ENCODE data around the gene SAV1.
"Not testable (repeated sequence)": the region's sequence is repeated elsewhere in the genome, so short reads cannot be mapped to it uniquely, and the experiment has no call there.

The SAV1 gene

DNA sequence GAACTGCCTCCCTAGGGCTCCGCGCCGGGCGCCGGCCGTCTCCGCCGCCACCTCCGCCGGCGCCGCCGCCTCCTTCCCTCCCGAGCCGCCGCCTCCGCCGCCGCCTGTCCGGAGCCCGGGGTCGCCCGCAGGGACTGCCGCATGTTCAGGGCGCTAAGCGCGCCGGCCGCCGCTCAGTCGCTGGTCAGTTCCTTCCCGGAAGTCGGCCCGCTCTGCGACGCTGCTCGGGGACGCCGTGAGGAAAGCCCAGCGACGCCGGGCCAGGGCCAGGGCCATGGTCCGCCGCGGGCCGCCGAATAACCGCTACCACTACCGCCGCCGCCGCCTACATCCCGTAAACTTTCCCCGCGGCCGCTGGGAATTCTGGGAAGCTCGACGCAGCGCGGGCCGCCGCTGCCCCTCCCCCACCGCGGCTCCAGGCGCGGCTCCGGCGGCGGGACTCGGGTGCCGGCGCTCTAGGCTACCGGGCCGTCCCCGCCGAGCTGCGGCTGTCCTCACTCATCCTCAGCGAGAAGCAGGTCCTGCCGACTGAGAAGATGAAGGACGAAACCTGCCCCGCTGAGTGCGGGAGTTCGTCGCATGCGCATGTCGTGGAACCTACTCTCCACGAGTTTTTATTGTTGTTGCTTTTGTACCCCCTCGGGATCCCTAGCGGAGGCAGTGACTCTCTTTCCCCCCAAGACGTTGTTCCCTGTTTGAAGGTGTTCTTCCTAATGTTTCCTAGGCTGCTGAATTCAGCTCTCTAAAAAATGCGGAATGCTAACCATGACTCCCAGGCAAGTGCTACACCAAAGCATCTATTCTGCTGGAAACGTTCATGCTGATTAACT is at the start of gene SAV1:
Gene SAV1, minus strand, starts transcription at position 311 of the 830 bp plus-strand sequence. CDS start 339 bp downstream, outside the sequence.
- peak; percentile 90 for DNase-seq

DNA sequence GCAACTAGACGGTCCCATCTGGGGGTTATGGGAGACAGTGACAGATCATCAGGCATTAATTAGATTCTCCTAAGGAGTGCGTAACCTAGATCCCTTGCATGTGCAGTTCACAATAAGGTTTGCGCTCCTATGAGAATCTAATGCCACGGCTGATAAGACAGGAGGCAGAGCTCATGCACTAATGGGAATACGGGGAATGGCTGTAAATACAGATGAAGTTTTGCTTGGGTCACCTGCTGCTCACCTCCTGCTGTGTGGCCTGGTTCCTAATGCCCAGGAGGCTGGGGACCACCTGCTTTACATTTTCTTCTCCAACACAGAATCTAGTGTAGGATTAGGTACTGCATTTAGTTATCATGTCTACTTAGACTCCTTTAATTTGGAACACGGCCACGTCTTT is 49.7 kb upstream of the SAV1 start:
- no peak for DNase-seq

DNA sequence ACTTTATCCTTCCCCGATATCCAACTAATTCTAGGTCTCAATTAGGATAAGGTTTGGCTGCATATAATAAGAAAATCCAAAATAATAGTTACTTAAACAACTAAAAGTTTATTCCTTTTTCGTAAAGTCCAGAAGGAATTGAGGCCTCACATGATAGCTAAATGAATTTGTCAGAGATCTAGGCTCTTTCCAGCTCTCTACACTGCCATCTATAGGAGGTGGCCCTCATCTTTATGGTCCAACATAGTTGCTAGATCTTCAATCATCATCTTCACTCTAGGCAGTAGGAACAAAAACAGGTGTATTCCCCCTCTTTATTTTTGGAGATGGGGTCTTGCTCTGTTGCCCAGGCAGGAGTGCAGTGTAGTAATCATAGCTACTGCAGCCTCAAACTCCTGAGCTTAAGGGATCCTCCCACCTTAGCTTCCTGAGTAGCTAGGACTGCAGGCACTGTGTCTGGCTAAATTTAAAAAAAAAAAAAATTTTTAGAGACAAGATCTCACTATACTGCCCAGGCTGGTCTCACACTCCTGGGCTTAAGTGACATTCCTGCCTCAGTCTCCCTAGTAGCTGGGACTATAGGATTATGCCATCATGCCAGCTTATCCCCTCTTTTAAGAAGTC is 46.5 kb upstream of the SAV1 start:
- DNase-seq = no peak

GRCh38 chr14:50711043-50711442 is 42.9 kb upstream of the SAV1 start:
- no peak for DNase-seq

DNA sequence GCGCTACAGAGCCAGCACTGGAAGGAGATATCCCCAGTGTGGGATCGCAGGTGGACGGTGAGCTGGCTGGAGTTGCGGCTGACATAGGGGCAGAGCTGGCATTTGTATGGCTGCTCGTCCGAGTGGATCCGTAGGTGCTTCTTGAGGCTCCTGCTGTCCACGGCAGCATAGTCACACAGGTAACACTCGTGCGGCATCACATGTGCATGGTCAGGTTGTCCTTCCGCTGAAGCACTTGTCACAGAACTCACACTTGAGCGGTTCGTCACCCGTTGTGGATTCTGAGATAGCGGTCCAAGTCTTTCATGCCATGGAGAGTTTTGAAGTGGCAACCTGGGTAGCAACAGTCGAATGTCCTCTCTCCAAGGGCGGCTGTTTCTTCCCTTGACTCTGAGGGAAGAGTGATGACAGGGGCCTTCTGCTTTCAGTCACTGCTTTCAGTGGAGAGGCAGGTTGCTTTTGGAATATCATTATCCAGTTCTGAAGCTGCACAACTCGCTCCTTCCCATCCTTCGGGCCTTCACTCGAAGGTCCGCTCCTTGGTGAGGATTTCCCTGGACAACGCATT is 37.0 kb upstream of the SAV1 start:
- no peak for DNase-seq

- DNase-seq = no peak
Observed at GRCh38 chr14:50704454-50705010, 36.4 kb upstream of the SAV1 start.

DNA sequence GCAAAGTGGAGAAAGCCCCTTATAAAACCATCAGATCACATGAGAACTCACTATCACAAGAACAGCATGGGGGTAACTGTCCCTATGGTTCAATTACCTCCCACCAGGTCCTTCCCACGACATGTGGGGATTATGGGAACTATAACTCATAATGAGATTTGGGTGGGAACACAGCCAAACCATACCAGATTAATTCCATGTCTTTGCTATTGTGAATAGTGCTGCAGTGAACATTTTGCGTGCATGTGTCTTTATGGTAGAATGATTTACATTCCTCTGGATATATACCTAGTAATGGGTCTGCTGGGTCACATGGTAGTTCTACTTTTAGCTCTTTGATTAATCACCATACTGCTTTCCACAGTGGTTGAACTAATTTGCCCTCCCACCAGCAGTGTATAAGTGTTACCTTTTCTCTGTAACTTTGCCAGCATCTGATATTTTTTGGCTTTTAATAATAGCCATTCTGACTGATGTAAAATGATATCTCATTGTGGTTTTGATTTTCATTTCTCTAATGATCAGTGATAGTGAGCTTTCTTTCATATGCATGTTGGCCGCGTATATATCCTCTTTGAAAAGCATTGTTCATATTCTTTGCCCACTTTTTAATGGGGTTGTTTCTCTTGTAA is 29.7 kb upstream of the SAV1 start:
- DNase-seq = no peak

DNA sequence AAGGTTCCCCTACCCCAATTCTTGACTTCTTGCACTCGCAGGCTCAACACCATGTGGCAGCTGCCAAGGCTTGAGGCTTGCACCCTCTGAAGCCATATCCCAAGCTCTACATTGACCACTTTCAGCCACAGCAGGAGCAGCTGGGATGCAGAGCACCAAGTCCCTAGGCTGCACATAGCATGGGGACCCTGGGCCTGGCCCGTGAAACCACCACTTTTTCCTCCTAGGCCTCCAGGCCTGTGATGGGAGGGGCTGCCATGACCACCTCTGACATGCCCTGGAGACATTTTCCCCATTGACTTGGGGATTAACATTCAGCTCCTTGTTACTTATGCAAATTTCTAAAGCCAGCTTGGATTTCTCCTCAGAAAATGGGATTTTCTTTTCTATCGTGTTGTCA is 26.2 kb upstream of the SAV1 start:
- not testable (repeated sequence) for DNase-seq

DNA sequence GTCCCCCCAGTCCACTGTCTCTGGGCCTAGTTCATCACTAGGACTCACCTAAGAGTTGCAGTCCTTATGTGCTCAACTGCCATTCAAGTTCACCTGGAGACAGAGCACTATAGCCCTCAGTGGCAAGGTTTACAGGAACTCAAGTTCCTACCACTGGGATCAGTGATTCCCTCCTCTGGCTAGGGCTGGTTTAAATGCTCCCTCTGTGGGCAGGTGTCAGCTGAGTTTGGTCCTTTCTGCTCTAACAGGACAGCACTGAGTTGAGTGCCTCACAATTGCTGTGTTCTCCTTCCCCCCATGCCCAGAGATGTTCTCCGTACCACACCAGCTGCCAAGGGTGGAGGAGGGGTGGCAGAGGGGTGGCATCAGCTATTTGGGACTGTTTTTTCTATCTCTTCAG is 20.8 kb upstream of the SAV1 start:
- no peak for DNase-seq

- DNase-seq = no peak
Observed at GRCh38 chr14:50679674-50680073, 11.6 kb upstream of the SAV1 start.

GRCh38 chr14:50678163-50678562 is 10.1 kb upstream of the SAV1 start:
- DNase-seq = no peak

DNA sequence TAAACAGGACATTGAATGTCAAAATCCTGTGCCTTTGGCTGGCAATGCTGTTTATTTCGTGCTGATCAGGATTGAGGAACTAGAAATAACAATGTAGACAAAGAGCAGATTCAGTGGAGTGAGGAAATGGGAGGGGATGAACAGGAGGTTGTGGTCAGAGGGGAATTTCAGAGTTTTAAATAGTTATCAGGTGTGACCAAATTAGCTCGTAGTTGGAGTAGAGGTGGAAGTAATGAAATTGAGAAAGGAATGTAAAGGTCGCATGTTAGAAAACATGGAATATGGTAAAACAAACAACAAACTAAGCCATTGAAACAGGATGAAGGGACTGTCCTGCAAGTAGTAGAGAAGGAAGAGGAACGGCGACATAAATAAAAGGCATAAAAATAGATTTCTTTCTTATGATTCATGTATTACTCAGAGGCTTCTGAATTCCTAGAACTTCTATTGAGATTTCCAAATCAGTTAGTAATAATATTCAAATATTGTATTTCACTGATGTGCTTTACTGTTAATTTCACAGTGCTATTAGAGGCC is 9.5 kb upstream of the SAV1 start:
- no peak for DNase-seq

DNA sequence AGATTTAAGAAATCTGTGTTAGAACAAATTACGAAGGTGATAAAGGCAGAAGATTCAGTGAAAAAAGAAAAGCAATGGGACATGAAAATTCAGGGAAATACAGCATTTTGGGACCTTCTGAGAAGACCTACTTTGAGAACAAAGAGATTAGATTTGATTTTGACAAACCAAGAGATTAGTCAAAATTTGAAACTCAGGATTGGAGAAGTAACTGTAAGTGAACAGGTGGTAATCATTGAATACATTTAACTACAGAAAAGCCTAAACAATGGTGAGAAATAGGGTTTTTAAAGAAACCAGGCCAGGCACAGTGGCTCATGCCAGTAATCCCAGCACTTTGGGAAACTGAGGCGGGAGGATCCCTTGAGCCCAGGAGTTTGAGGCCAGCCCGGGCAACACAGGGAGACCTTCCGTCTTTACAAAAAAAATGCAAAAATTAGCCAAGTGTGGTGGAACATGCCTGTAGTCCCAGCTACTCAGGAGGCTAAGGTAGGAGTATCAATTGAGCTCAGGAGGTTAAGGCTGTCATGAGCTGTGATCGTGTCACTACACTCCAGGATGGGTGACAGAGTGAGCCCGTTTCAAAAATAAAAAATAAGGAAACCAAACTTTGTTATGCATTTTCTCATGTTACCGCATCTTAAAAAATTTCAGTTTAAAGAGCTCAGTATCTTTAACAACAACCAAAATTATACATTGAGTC is 8.9 kb upstream of the SAV1 start:
- DNase-seq = no peak

DNA sequence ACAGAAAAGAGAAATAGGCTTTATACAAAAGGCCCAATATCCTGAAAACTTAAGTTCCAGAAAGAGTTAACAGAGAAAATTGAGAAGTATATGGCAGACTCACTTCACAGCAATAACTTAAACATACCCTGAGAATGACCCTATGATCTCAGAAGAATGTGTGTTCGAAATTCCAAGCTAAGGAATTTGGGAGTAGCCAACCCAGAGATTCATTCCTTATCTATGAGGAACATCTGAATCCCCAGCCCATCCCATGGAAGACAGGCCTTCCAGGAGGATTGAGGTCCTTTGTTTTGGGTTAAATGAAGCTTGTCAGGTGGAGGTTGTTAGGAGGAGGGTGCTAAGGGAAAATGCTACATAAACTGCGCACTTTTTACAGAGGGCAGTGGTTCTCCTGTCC is 7.5 kb upstream of the SAV1 start:
- no peak for DNase-seq

DNA sequence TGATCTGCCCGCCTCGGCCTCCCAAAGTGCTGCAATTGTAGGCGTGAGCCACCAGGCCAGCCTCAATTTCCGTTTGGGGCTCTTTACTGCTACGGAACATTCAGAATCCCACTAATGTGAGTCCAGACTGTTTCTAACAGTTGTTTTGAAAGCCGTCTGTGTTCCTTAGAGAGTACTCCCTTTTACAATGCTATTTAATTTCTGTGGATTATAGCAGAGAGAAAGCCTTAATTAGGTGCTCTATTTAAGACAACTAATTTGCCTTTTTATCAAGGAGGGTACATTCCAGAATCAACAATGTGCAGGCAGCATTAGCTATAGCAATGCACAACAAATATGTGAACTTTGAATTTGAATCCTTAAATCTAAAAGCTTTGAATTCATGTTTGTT is 2.8 kb upstream of the SAV1 start:
- no peak for DNase-seq

GRCh38 chr14:50670196-50670865 is 2.2 kb upstream of the SAV1 start:
- no peak for DNase-seq

GRCh38 chr14:50669441-50669986 is 1.4 kb upstream of the SAV1 start:
- no peak for DNase-seq

DNA sequence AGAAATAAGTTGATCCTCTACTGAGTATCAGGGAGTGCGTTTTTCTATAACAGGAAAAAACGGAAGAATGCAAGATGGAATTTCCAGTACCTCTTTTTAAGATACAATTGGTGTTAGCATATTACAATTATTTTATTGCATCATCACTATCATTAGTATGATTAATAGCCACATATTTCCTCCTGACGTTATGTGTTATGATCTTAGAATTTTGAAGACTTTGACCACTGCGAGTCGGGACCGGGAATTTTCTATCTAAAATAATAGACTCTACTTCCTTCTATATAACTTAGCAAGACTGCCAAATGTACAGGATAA is 679 bp upstream of the SAV1 start:
- no peak for DNase-seq

- peak; percentile 43 for DNase-seq
Observed at GRCh38 chr14:50667684-50667995, 466 bp downstream of the SAV1 start.

DNA sequence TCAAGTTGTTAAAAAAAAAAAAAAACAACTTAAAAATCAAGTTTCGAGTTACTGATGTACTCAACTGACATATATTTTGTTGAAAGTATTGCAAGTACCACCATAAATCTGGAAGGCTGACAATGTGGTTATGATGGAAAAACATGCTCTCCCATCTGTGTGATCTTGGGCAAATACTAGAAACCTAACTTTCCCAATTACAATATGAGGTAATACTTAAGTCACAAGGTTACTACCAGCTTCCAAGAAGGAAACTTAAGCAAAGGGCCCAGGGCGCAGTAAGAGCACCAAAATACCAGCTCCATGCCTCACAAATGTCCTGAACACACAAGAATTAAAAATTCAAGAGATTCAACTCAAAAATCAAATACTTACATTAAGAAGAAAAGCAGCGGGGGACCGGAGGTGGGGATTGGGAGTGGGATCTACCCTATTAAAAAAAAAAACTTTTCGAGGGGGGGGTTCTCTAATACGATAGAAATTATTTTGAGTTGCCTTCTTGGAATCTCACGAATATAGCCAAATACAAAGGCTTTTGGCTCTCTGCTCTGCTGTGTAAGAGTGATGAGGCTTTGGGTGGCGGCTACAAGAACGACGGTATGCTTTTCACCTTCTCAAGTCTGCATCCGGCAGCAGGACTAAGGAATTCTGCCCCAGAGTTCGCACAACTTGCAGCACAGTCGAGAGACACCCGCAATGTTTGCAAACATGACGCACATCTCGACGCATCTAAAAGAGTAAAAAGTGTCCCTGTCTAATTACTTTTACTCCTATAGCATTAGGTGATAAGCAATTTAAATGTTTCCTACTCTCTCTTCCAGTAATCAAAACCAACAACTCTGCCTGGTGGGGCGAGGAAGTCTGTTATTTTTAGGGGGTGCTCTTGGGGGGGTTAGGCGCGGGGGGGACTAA is 1.1 kb downstream of the SAV1 start:
- peak; percentile 20 for DNase-seq

- not testable (repeated sequence) for DNase-seq
Observed at GRCh38 chr14:50665300-50665699, 2.8 kb downstream of the SAV1 start.

Measured in NCI-H2171 (cell line).